GM12878 (cell line): ENCODE data around the gene TTC1.

ENCODE experiments used
- BHLHE40 ChIP-seq, 2 experiments: fragments of 450-650 bp in 1 of 2; IDR thresholded peaks; 2 replicates each; pipeline ENCODE4 v1.6.1; 2011 to 2017; ENCODE audit warnings: low read depth in 2 of 2, borderline replicate concordance in 1 of 2, improper control_type of control experiment in 1 of 2, low read length in 1 of 2, mild to moderate bottlenecking in 1 of 2
- BMI1 ChIP-seq: fragments of 450-650 bp; IDR thresholded peaks from 2 replicates; pipeline ENCODE4 v1.6.1; 2016; ENCODE audit warnings: mild to moderate bottlenecking, moderate library complexity, borderline replicate concordance
- EP300 ChIP-seq, 2 experiments: fragments of 150-350 bp in 1 of 2; IDR thresholded peaks; 2 replicates each; pipeline ENCODE4 v1.6.1; 2011 to 2012; ENCODE audit warnings: low read depth in 2 of 2, low read length in 2 of 2, borderline replicate concordance in 1 of 2, improper control_type of control experiment in 1 of 2, inconsistent platforms in 1 of 2; ENCODE audit not compliant: control insufficient read depth in 1 of 2
- EZH2 ChIP-seq: IDR thresholded peaks from 2 replicates; pipeline ENCODE4 v1.6.1; 2012; ENCODE audit warnings: low read depth, mild to moderate bottlenecking, control low read depth, inconsistent platforms, low read length, borderline replicate concordance; ENCODE audit not compliant: control insufficient read depth
- IRF5 ChIP-seq: fragments of 450-650 bp; IDR thresholded peaks from 2 replicates; pipeline ENCODE4 v1.6.1; 2017; ENCODE audit warnings: borderline replicate concordance
- SUZ12 ChIP-seq: fragments of 200-600 bp; sonication (generic); IDR thresholded peaks from one replicate; pipeline ENCODE4 v1.6.1; 2018; ENCODE audit warnings: antibody characterized with exemption, mild to moderate bottlenecking; ENCODE audit not compliant: unreplicated experiment
- USF2 ChIP-seq: IDR thresholded peaks from 2 replicates; pipeline ENCODE4 v1.6.1; 2011; ENCODE audit warnings: low read depth, low read length, improper control_type of control experiment, borderline replicate concordance

GRCh38 chr5:160040471-160040835, 31.5 kb downstream of the TTC1 start:
- TF ChIP-seq SUZ12 (no peak), BHLHE40 (IDR thresholded peaks at IDR 0.05; ENCODE audit: borderline replicate concordance in 1 of 2, low read depth in 2 of 2, low read length in 1 of 2) (no peak), EP300 (IDR thresholded peaks at IDR 0.05; ENCODE audit: borderline replicate concordance in 1 of 2, control insufficient read depth in 1 of 2, low read depth in 2 of 2, low read length in 2 of 2) (no peak), BMI1 (no peak), EZH2 (no peak), IRF5 (no peak), USF2 (no peak)
